OCI-LY1 (cell line): ENCODE data around the gene IL18R1.

Experiments
- CTCF ChIP-seq: fragments of 200-600 bp; sonication (generic), shearing (Covaris generic); IDR thresholded peaks from 2 replicates; pipeline ENCODE4 v1.5.1; 2017; ENCODE audit warnings: mild to moderate bottlenecking, antibody characterized with exemption, low read length, moderate library complexity, mixed read lengths
- EZH2 ChIP-seq: fragments of 200-600 bp; sonication (generic), shearing (Covaris generic); IDR thresholded peaks from 2 replicates; pipeline ENCODE4 v1.8.0; 2017; ENCODE audit warnings: borderline replicate concordance, mixed run types, mild to moderate bottlenecking, antibody characterized with exemption, low read length, moderate library complexity, mixed read lengths

DNA sequence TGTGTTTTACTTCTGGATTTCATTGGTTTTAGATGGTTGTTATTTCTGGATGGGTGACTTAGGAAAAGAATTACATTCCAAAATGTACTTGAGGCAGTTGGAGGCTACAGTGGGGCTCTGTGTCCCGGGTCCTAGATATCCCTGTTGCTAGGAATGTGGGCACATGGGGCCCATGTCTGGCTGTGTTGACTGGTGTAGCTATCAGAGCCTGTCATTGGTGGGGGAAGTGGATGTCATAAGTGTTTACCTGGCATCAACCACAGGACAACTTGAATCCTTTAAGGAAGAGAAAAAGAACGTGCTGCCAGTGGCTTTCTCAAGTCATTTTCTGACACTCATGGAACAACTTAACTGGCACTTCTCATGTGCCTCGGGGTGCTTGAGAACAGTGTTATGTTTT lies 30.4 kb downstream of the IL18R1 start:
- no peak for TF ChIP-seq EZH2
- TF ChIP-seq CTCF: no peak
